ENCODE data around the gene CEP170B. TPM values are rescaled to one million over a fixed set of nuclear protein-coding genes. Genes with fewer than 3 reads are reported as not detected.

Gene CEP170B
- total and polyA plus RNA-seq, 3 donors from 2014 or later, result 33.9 to 79.7 (median 73.9) TPM

- Histone ChIP-seq H3K4me3 (no peak overlapping the region), H3K4me1 (peaks cover 30% of the 10 kb centered on the region), H3K27me3 (no peaks in the 10 kb centered on the region), H3K9me3 (no peaks in the 10 kb centered on the region), H3K36me3 (ENCODE audit: low read depth, missing control alignments) (no peaks in the 10 kb centered on the region), H3K27ac (no peak overlapping the region)
- TF ChIP-seq, protein P1, sequence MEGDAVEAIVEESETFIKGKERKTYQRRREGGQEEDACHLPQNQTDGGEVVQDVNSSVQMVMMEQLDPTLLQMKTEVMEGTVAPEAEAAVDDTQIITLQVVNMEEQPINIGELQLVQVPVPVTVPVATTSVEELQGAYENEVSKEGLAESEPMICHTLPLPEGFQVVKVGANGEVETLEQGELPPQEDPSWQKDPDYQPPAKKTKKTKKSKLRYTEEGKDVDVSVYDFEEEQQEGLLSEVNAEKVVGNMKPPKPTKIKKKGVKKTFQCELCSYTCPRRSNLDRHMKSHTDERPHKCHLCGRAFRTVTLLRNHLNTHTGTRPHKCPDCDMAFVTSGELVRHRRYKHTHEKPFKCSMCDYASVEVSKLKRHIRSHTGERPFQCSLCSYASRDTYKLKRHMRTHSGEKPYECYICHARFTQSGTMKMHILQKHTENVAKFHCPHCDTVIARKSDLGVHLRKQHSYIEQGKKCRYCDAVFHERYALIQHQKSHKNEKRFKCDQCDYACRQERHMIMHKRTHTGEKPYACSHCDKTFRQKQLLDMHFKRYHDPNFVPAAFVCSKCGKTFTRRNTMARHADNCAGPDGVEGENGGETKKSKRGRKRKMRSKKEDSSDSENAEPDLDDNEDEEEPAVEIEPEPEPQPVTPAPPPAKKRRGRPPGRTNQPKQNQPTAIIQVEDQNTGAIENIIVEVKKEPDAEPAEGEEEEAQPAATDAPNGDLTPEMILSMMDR (IDR thresholded peaks at IDR 0.05), result no peak
- no peak for TF ChIP-seq POLR2A (IDR thresholded peaks at IDR 0.05)
- intact Hi-C loops (cut with DNase I; ENCODE audit: low total_unique reads), result no loop called here
- DNase-seq, result no peak
- 90 to 91% methylated on average over 4 to 23 of the region's 23 CpGs for WGBS, 2 donors
Observed at GRCh38 chr14:104868060-104868740, 3.1 kb downstream of the CEP170B start.

DNA sequence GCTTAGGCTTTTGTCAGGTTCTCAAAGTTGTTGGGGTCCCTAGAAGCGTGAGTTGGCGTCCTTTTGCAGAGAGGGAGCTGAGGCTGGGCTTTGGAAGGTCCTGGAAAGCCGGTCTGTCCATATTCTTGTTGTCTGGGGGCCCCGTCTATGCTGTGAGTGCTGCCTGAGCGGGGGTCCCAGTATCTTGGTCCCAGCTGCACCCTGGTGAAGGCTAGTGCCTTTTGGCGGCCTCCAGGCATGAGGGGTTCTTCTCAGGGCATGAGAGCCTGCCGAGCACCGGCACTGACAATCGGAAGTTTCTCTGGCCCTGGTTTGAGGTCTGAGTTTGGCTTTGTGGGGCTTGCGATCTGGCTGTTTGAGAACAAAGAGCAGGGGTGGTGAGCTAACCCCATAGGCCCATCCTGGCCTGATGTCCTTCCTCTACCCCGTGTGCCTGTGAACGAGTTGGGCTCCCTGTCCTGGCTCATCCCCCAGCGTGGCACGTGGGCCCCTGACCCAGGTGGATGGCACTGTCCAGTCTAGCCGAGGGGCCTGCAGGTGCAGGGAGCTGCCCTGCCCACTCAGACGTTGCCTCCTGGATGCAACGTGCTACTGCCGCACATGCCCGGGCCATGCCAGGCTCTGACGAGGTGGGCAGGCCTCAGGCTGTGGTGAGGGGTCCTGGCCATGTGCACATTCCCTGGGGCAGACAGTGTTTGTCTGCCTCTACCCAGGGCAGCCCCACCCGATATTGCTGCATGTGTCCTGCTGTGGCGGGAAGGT is 3.9 kb downstream of the CEP170B start:
- WGBS, 2 donors, result 91 to 93% methylated on average over 8 to 21 of the region's 22 CpGs
- H3K36me3 ChIP-seq (ENCODE audit: low read depth, missing control alignments), result no peaks in the 10 kb centered on the region
- intact Hi-C loops (cut with DNase I; ENCODE audit: low total_unique reads), result no loop called here
- H3K4me1 ChIP-seq, result peaks cover 33% of the 10 kb centered on the region
- H3K27ac ChIP-seq, result no peak overlapping the region
- TF ChIP-seq, protein P1 (IDR thresholded peaks at IDR 0.05), result no peak
- TF ChIP-seq POLR2A (IDR thresholded peaks at IDR 0.05), result no peak
- H3K9me3 ChIP-seq, result no peaks in the 10 kb centered on the region
- no peak overlapping the region for H3K4me3 ChIP-seq
- H3K27me3 ChIP-seq, result no peaks in the 10 kb centered on the region
- no peak for DNase-seq

DNA sequence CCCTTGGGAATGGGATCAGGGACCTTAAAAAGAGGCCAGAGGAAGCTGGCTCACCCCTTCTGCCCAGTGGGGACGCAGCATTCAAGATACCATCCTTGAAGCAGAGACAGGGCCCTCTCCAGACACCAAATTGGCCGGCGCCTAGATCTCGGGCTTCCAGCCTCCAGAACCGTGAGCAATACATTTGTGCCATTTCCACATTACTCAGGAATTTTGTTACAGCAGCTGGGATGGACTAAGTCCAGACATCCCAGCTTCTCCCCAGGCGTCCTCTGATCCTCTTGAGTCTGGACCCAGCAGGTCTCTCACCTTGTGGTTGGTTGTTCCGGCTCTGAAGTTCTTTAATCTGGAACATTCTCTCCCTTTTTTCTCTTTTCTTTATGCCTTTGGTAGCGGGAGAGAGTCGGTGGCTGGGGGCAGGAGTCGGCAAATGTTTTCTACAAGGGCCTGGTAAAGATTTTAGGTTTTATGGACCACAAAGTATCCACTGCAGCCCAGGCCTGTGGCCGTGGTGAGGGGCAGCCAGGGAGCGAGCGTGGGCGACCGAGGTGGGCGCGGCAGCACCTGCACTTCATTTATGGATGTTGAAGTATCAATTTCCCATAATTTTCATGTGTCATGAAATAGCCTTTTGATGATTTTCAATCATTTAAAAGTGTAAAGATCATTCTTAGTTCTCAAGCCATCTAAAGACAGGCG is 4.8 kb downstream of the CEP170B start:
- H3K36me3 ChIP-seq (ENCODE audit: low read depth, missing control alignments), result no peaks in the 10 kb centered on the region
- no peak overlapping the region for H3K27ac ChIP-seq
- intact Hi-C loops (cut with DNase I; ENCODE audit: low total_unique reads), result no loop called here
- 91 to 94% methylated on average over 18 of the region's 18 CpGs for WGBS, 2 donors
- peaks cover 32% of the 10 kb centered on the region for H3K4me1 ChIP-seq
- H3K27me3 ChIP-seq, result no peaks in the 10 kb centered on the region
- TF ChIP-seq POLR2A (IDR thresholded peaks at IDR 0.05), result no peak
- TF ChIP-seq, protein P1 (IDR thresholded peaks at IDR 0.05), result no peak
- no peak overlapping the region for H3K4me3 ChIP-seq
- no peaks in the 10 kb centered on the region for H3K9me3 ChIP-seq
- DNase-seq, result no peak

DNA sequence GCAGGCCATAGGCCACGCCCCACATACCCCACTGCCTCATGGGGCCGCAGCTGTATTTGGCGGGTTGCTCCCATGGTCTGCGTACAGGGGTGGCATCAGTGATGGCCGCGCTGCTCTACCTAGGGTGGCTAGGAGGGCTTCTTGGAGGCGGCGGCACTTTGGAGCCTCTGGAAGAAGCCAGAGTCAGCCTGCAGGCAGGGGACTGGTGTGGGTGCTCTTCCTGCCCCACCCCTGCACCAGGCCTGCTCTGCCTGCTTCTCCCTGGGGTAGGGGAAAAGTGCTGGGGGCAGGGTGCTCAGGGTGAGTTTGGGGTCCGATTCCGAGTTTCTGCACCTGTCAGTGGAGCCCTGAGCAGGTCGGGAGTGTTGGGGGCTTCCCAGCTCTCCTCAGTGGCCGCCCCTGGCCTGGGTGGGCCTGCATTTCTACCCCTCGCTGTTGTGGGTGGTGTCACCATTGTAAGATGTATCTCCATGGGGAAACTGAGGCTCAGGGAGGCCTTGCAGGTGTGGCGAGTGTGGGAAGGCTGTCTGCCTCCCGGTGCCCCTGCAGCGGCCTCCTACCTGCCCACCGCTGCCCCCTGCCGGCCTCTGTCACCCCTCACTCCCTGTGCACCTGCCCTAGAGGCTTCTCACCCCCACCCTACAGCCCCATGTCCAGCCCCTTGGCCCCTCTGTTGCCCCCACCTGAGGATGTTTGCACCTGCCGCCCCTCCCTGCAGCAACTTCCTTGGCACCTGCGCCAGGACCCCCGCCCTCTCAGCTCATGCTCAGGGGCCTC is 5.5 kb downstream of the CEP170B start:
- Histone ChIP-seq H3K27me3 (no peaks in the 10 kb centered on the region), H3K36me3 (ENCODE audit: low read depth, missing control alignments) (no peaks in the 10 kb centered on the region), H3K4me1 (peaks cover 38% of the 10 kb centered on the region), H3K4me3 (no peak overlapping the region), H3K27ac (no peak overlapping the region), H3K9me3 (no peaks in the 10 kb centered on the region)
- no peak for TF ChIP-seq POLR2A (IDR thresholded peaks at IDR 0.05)
- TF ChIP-seq, protein P1 (IDR thresholded peaks at IDR 0.05), result no peak
- no peak for DNase-seq
- intact Hi-C loops (cut with DNase I; ENCODE audit: low total_unique reads), result no loop called here
- 78 to 85% methylated on average over 14 to 21 of the region's 21 CpGs for WGBS, 2 donors

Measured in testis (tissue), 3 donors.